ENCODE data around the gene FBLN2. TPM values are rescaled to one million over a fixed set of nuclear protein-coding genes. Genes with fewer than 3 reads are reported as not detected.

FBLN2 gene
- total RNA-seq, 4 donors from 2014 or later: 130 to 244 (median 136) TPM

DNA sequence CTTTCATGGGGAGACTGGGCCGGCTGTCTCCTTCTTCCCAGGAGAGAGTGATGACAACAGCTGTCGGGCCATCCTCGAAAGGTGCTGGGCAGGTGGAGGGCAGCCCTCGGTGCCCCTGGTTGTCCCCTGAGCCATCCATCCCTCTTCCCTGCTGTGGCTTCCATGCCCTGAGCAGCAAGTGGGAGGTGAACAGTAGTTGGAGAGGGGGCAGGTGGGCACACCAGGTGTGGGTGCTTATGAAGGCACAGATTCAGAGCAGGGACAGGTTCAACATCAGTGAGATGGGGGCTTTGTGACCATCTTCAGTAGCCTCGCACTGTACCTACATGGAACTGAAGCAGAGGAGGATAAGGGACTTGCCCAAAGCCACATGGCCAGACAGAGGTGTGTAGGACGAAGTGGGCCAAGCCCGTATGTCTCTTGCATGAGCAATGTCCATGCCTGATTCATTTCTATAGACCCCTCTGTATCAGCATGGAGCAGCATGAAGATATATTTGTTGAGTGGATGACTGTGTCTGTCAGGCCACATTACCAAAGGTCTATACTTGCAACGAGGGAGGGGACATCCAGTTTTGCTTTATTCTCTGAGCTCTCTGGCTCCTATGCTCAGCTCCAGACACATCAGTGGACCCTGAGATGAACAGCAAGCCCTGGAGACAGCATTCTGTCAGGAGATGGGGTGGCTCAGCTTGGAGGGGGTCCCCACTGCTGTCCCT lies 107.8 kb downstream of the FBLN2 start:
- Histone ChIP-seq H3K4me1 (peaks cover 3 to 20% (median 16%) of the 10 kb centered on the region in 4 donors), H3K4me3 (no peak overlapping the region), H3K36me3 (no peaks in the 10 kb centered on the region), H3K27me3 (peaks cover 0 to 72% (median 0%) of the 10 kb centered on the region in 4 donors), H3K27ac (replicated peaks in 1 of 4) (no peak overlapping the region), H3K9me3 (no peaks in the 10 kb centered on the region)
- WGBS: 82% methylated on average over 6 of the region's 8 CpGs
- intact Hi-C loops (cut with DNase I): no loop called here
- DNase-seq (ENCODE audit: extremely low spot score): no peak
- TF ChIP-seq, protein P1, sequence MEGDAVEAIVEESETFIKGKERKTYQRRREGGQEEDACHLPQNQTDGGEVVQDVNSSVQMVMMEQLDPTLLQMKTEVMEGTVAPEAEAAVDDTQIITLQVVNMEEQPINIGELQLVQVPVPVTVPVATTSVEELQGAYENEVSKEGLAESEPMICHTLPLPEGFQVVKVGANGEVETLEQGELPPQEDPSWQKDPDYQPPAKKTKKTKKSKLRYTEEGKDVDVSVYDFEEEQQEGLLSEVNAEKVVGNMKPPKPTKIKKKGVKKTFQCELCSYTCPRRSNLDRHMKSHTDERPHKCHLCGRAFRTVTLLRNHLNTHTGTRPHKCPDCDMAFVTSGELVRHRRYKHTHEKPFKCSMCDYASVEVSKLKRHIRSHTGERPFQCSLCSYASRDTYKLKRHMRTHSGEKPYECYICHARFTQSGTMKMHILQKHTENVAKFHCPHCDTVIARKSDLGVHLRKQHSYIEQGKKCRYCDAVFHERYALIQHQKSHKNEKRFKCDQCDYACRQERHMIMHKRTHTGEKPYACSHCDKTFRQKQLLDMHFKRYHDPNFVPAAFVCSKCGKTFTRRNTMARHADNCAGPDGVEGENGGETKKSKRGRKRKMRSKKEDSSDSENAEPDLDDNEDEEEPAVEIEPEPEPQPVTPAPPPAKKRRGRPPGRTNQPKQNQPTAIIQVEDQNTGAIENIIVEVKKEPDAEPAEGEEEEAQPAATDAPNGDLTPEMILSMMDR (IDR thresholded peaks at IDR 0.05): no peak
- TF ChIP-seq POLR2A (IDR thresholded peaks at IDR 0.05; ENCODE audit: low read depth): no peak
- TF ChIP-seq EP300 (IDR thresholded peaks at IDR 0.05): no peak
- TF ChIP-seq POLR2AphosphoS5 (IDR thresholded peaks at IDR 0.05): no peak

DNA sequence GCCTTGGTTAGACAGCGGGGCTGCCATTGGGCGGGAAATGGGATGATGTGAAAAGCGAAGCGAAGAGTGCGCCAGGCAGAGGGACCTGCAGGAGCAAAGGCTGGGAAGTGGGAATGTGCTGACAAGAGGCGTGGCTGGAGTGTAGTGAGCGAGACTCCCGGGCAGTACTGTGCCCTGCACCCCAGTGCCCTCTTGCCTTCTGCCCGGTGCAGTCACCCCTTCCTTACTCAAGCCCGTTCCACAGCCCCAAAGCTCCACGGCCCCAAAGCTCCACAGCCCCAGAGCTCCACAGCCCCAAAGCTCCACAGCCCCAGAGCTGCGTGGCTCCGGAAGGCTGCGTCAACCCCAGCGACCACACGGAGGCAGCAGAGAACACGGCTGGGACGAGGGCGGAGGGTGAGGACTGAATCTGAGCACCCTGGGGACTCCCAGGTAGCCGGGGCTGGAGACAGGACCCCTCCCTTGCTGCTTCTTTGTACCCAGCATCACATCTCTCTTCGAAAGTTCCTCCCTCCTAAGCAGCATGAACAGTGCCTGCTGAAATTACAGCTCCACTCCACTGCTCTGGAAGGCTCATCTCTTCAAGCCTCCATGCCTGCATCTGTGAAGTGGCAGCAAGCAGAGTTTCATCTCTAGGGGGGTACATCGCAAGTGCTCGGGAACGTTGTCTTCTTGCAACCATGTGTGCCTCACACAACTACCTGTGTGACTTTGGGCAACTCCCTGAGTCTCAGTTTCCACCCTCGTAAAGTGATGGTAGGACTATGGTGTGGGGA lies 108.9 kb downstream of the FBLN2 start:
- TF ChIP-seq, protein P1 (IDR thresholded peaks at IDR 0.05): peak; percentile 54 to 76 (median 59)
- TF ChIP-seq POLR2A (IDR thresholded peaks at IDR 0.05; ENCODE audit: low read depth) (no peak), EP300 (IDR thresholded peaks at IDR 0.05) (no peak), POLR2AphosphoS5 (IDR thresholded peaks at IDR 0.05) (no peak)
- DNase-seq (ENCODE audit: extremely low spot score): no peak
- intact Hi-C loops (cut with DNase I): no loop called here
- Histone ChIP-seq H3K36me3 (no peaks in the 10 kb centered on the region), H3K4me3 (peak overlapping the region in 1 of 4 donors; percentile 9), H3K4me1 (peaks cover 3 to 20% (median 16%) of the 10 kb centered on the region in 4 donors), H3K27me3 (peaks cover 0 to 81% (median 0%) of the 10 kb centered on the region in 4 donors), H3K9me3 (no peaks in the 10 kb centered on the region), H3K27ac (replicated peaks in 1 of 4) (no peak overlapping the region)
- WGBS: 26% methylated on average over 12 of the region's 25 CpGs

- Histone ChIP-seq H3K4me3 (no peak overlapping the region), H3K9me3 (no peaks in the 10 kb centered on the region), H3K36me3 (no peaks in the 10 kb centered on the region), H3K27ac (replicated peaks in 1 of 4) (no peak overlapping the region), H3K4me1 (peaks cover 3 to 20% (median 16%) of the 10 kb centered on the region in 4 donors), H3K27me3 (peaks cover 0 to 80% (median 0%) of the 10 kb centered on the region in 4 donors)
- WGBS: 75% methylated on average over 8 of the region's 8 CpGs
- DNase-seq (ENCODE audit: extremely low spot score): no peak
- TF ChIP-seq, protein P1 (IDR thresholded peaks at IDR 0.05): no peak
- TF ChIP-seq POLR2AphosphoS5 (IDR thresholded peaks at IDR 0.05) (no peak), EP300 (IDR thresholded peaks at IDR 0.05) (no peak), POLR2A (IDR thresholded peaks at IDR 0.05; ENCODE audit: low read depth) (no peak)
- intact Hi-C loops (cut with DNase I): no loop called here
Measured at GRCh38 chr3:13658681-13659080, 109.8 kb downstream of the FBLN2 start.

DNA sequence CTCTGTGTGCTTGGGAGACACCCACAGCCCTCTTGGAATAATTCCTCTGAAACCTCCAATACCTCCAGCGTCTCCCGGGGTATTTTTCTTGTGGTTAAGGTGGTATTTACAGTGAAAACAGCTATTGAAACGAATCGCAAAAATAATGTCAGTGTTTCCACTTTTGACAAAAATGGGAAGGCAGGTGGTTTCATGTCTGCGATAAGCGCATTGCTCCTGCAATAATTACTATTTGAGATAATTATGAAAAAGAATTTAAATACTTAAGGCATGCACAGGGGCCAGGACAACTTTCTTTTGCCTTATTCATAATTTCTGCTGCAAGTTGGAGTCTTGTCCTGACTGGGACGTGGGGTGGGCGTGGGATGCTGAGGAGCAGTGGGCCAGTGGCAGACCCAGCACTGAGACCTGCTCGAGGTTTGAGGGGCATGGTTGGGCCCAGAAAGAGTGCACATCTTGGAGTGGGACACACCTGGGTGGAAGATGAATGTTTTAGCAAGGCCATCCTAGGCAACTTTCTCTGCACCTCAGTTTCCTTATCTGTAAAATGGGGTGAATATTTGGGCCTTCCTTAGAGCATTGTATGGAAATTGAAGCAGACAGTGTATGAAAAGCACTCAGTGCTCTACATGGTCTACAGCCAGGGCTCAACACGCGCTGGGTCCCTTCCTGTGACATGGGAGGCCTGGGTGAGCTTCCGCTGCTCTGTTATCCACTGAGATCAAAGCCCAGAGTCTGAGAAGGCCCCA lies 110.5 kb downstream of the FBLN2 start:
- DNase-seq (ENCODE audit: extremely low spot score): no peak
- Histone ChIP-seq H3K27me3 (peaks cover 0 to 73% (median 0%) of the 10 kb centered on the region in 4 donors), H3K4me1 (peaks cover 3 to 20% (median 16%) of the 10 kb centered on the region in 4 donors), H3K36me3 (no peaks in the 10 kb centered on the region), H3K27ac (replicated peaks in 1 of 4) (no peak overlapping the region), H3K9me3 (no peaks in the 10 kb centered on the region), H3K4me3 (no peak overlapping the region)
- TF ChIP-seq EP300 (IDR thresholded peaks at IDR 0.05) (no peak), POLR2A (IDR thresholded peaks at IDR 0.05; ENCODE audit: low read depth) (no peak), POLR2AphosphoS5 (IDR thresholded peaks at IDR 0.05) (no peak)
- TF ChIP-seq, protein P1 (IDR thresholded peaks at IDR 0.05): no peak
- intact Hi-C loops (cut with DNase I): no loop called here
- WGBS: 83% methylated on average over 12 of the region's 12 CpGs

Measured in esophagus muscularis mucosa (tissue), 4 donors.